LNCAP (cell line): Measurements from ENCODE around the gene KCNA5.

Experiments
- TF ChIP-seq, protein P1 (sequence below): fragments of 450-650 bp; IDR thresholded peaks from 2 replicates; pipeline ENCODE4 v1.5.1; 2017; ENCODE audit warnings: mild to moderate bottlenecking

The KCNA5 gene

DNA sequence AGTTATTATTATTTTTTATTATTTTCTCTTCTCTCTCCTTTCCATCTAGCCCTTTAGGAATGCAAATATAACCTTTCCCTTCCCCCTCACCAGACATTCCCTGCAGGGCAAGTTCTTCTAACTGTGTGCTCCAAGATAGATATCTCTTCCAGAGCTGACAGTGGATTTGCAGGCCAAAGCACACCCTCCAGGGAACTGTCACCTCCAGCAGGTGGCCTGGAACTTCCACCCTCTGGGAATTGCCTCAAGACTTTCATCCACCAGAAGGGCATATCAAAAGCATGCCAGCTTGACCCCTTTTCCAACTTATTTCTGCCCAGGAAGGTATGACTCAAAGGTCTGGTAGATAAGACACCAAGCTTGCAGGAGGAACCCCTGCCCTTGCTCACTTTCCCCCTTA is 13.6 kb upstream of the KCNA5 start:
- TF ChIP-seq, protein P1, sequence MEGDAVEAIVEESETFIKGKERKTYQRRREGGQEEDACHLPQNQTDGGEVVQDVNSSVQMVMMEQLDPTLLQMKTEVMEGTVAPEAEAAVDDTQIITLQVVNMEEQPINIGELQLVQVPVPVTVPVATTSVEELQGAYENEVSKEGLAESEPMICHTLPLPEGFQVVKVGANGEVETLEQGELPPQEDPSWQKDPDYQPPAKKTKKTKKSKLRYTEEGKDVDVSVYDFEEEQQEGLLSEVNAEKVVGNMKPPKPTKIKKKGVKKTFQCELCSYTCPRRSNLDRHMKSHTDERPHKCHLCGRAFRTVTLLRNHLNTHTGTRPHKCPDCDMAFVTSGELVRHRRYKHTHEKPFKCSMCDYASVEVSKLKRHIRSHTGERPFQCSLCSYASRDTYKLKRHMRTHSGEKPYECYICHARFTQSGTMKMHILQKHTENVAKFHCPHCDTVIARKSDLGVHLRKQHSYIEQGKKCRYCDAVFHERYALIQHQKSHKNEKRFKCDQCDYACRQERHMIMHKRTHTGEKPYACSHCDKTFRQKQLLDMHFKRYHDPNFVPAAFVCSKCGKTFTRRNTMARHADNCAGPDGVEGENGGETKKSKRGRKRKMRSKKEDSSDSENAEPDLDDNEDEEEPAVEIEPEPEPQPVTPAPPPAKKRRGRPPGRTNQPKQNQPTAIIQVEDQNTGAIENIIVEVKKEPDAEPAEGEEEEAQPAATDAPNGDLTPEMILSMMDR: no peak

DNA sequence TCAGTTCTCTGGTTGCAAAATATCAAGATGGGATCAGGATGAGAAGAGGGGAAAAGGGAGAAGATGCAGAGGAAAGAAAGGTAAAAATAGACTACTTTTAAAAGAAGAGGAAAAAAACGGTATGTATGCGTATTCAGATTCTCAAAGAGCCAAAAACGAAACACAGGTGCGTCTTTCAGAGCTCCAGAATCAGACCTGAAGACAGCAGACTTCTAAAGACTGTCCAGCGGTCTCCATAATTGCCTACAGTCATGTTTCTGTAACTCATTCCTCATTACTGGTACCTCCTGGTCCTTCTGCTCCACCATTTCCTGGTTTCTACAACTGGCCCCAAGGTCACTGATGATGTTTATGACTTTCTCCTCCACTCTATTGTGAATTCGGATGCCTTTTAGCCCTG is 12.4 kb upstream of the KCNA5 start:
- TF ChIP-seq, protein P1: no peak

DNA sequence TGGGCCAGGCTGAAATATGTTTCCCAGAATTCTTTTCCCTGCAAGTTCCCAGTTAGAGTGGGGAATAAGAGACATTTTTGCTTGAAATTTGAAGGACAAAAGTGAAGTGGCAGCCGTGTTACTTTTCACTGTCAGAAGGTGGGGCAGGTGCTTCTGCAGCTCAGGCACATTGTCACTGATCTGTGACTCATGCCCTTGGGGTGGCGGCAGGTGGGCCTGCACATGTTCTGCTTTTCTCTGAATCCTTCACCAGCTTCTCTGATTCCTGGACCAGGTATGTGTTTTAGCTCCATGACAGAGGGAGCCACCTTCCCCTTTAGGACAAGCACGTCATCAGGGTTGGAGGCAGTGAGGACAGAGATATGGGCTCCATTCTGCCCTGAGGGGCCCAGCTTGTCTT is 11.7 kb upstream of the KCNA5 start:
- TF ChIP-seq, protein P1: no peak

DNA sequence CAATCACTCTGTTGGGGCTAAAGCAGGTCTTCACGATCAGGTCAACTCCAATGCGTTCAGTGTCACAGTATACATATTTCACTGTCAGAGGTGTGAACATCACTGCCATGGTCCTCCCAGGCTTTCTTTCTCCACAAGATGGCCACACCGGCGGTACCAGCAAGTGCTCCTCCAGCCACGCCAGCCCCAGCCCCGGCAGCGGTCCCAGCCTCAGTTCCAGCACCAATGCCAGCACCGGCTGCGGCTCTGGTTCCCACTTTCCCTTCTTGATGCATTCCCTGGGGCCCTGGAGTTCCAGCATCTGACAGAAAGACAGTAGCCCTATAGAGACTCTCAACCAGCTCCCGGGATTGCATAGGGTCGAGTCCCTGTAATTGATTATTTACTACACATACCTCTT is 10.9 kb upstream of the KCNA5 start:
- TF ChIP-seq, protein P1: no peak

DNA sequence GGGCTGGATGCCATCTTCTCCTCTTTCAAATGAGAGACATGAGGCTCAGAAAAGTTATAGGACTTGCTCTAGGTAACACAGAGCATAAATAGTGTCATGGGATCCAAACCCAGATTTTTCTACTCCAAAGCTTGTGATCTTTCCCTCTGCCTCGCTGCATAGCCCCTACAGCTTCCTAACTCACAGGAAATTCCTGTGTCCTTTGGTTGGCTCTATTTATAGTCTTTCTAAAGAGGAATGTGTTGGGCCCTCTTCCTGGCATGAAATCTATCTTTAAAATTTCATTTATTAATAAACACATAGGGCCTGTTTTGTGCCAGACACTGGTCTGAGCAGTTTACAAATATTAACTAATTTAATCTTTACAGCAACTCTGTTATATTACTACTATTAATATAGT is 9.8 kb upstream of the KCNA5 start:
- TF ChIP-seq, protein P1: no peak

DNA sequence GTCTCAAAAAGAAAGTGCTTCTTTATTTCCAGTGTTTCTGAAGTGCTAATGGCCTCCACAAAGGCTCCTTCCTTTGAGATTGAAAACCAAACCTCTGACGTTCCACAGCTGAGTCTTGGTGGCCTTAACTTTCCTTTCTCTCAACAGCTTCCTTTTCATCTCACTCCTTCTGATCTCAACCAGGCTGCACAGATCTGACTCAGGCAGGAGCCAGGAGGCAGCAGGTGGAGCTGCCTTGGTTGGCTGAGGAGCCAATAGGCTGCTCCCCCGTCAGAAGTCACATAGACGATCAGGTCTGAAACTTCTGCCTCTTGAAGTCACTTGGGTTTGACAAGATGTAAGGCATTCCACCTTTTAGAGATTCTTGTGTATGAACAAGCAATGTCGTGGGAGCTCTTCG is 9.1 kb upstream of the KCNA5 start:
- TF ChIP-seq, protein P1: no peak

DNA sequence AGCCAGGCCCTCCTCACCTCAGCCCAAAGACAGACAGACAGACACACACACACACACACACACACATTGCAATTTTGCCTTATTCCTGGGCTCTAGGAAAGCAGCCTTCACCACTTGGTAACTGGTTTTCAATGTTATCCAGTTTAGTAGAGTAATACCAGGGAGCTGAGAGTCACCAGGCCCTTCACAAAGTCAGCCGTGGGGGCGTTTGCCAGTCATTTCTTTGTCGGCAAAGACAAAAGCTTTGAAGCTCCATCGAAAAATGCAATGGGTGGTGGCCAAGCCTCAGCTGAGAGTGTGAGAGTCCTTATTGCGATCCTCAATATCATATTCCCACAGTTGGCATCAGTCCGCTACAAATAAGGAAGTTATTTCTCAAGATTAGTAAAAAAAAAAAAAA is 8.1 kb upstream of the KCNA5 start:
- TF ChIP-seq, protein P1: no peak

DNA sequence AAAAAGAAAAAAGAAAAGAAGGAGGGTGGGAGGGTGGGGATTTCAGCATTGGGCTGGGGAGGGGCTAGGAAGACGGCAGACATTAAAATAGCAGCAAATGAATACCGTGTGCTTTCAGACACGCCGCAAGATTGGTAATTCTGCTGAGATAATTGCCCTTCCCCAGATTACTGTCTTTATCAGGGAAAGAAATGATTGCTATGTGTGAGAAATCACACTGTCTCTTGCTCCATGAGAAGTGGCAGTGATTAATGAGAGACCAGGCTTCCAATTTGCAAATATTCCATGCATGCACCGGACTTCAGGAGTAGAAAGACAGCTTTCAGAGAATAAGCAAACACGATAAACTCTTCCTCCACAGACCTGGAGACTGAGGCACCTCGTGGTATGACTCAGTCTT is 7.6 kb upstream of the KCNA5 start:
- TF ChIP-seq, protein P1: no peak
